ENCODE data around the gene SMG1. TPM values are rescaled to one million over a fixed set of nuclear protein-coding genes. Genes with fewer than 3 reads are reported as not detected.
"Not testable (repeated sequence)": the region's sequence is repeated elsewhere in the genome, so short reads cannot be mapped to it uniquely, and the experiment has no call there.

SMG1 gene
- total and polyA plus RNA-seq, 10 of the 15 experiments (the other 5 are each of a cell fraction or from before 2014, with no cell fraction given): 3.9 to 66.7 (median 37.0) TPM

- POLR2A ChIA-PET: not testable (repeated sequence)
- 0% methylated on average over 3 of the region's 5 CpGs for WGBS (ENCODE audit: insufficient coverage, insufficient replicate concordance, low lambda C conversion rate, missing lambda C conversion rate)
- ATAC-seq: peak; percentile 64
These were observed 163.5 kb downstream of the SMG1 start for GRCh38 chr16:18762713-18763112.

DNA sequence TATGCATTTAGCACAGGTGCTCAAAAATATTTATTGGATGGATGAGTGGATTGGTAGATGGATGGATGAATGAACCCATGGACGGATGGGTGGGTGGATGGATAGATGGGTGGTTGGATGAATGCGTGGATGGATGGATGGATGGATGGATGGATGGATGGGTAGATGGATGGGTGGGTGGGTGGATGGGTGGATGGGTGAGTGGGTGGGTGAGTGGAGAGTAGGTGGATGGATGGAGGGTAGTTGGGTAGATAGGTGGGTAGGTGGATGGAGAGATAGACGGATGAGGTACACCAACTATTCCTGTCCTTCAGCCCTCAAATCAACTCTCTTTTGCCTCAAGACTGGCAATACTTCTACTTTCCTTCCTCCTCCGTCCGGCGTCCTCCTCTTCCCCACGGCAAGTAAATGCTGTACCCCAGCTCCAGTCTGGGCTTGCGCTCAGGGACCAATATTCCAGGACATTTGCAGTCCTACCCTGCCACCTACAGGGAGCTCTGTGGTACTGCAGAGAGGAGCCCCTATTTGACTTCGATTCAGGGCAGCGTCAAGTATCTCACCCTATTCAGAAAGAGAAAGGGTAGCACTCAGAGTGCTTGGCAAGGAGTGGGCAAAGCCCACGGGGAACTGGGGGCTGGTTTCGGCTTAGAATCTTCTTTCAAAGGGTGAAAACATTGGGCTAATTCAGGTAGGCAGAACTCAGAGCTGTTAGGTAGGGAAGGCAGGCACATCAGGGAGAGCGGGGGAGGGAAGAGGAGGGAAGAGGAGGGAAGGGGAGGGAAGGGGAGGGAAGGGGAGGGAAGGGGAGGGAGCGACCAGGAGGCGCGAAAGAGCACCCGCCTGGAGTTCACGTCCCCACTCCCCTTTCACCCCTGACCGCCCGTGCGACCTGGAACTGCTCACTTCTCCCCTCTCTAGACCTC lies 166.3 kb downstream of the SMG1 start:
- H3K36me3 ChIP-seq (ENCODE audit: control insufficient read depth in 2 of 2, insufficient read depth in 2 of 2, low read length in 1 of 2); H3K9me3 ChIP-seq (replicated peaks; ENCODE audit: control insufficient read depth, insufficient read depth, low read length); H3K4me1 ChIP-seq (ENCODE audit: control insufficient read depth, insufficient read depth, low read length); H3K79me2 ChIP-seq (ENCODE audit: control insufficient read depth, insufficient read depth, low read length); BruUV-seq (replicated peaks); H3K4me2 ChIP-seq (ENCODE audit: control insufficient read depth, insufficient read depth); POLR2A ChIA-PET; H3K4me3 ChIP-seq; intact Hi-C loops (cut with micrococcal nuclease; ENCODE audit: unreplicated experiment); H3K27ac ChIP-seq (ENCODE audit: control insufficient read depth, insufficient read depth); H4K20me1 ChIP-seq (ENCODE audit: control insufficient read depth, insufficient read depth); DNase-seq (ENCODE audit: low read depth, low spot score); H3K27me3 ChIP-seq (replicated peaks in 1 of 2; ENCODE audit: control insufficient read depth in 2 of 2, insufficient read depth in 2 of 2, low read length in 1 of 2); H3K9ac ChIP-seq (ENCODE audit: control insufficient read depth, insufficient read depth, low read length): not testable (repeated sequence)
- peak; percentile 94 for FAIRE-seq
- peak overlapping the region; percentile 28; the same call in 1 of the 2 replicates for H2AFZ ChIP-seq (ENCODE audit: control insufficient read depth, low read depth, low read length)
- 29% methylated on average over 12 of the region's 21 CpGs for WGBS (ENCODE audit: insufficient coverage, insufficient replicate concordance, low lambda C conversion rate, missing lambda C conversion rate)
- TF ChIP-seq SMC3 (IDR thresholded peaks at IDR 0.05; ENCODE audit: borderline replicate concordance, low read length) (0 out of 2 replicates have a peak, but pooled peaks have one; percentile 19), CTCF (IDR thresholded peaks at IDR 0.05 in 2 of 3, conservative IDR thresholded peaks at IDR 0.05 in 1 of 3; ENCODE audit: control insufficient read depth in 2 of 3, extremely low read depth in 1 of 3, insufficient read depth in 1 of 3, low read depth in 3 of 3, low read length in 3 of 3) (peak; percentile 34 to 44 (median 41); a peak in 5 of 6 replicates), NR2C1 (IDR thresholded peaks at IDR 0.05) (peak; percentile 32; the same call in 1 of the 2 replicates), RAD21 (IDR thresholded peaks at IDR 0.05; ENCODE audit: insufficient read depth, low read depth, low read length) (peak; percentile 53)
- ChIA-PET RAD21 (ENCODE audit: unreplicated experiment) (interaction anchor here (0.9 kb wide), 2 partner anchors 1202 to 1383 kb away, joined by 3 read pairs; no protein-coding TSS in a partner anchor), CTCF (interaction anchor here (0.5 to 1.1 kb wide), 3 partner anchors 42 to 187 kb away, joined by 3 to 4 read pairs (median 3); partner anchors contain the start of gene ARL6IP1), SMC1A (ENCODE audit: uncharacterized antibody, unreplicated experiment) (interaction anchor here (0.6 kb wide), 1 partner anchor 184 kb away, joined by 3 read pairs; no protein-coding TSS in a partner anchor)
- peak; percentile 73 for ATAC-seq
- in situ Hi-C loops (cut with MboI): loop anchor here (25.0 kb wide), 2 partner anchors 823 to 1198 kb away; no protein-coding TSS in a partner anchor

More at GRCh38 chr16:18762713-18763112, 163.5 kb downstream of the SMG1 start:
- DNase-seq (ENCODE audit: low read depth, low spot score); H3K27me3 ChIP-seq (replicated peaks in 1 of 2; ENCODE audit: control insufficient read depth in 2 of 2, insufficient read depth in 2 of 2, low read length in 1 of 2); H3K9ac ChIP-seq (ENCODE audit: control insufficient read depth, insufficient read depth, low read length); RAD21 ChIA-PET (ENCODE audit: unreplicated experiment); H3K36me3 ChIP-seq (ENCODE audit: control insufficient read depth in 2 of 2, insufficient read depth in 2 of 2, low read length in 1 of 2); H3K4me3 ChIP-seq; H3K27ac ChIP-seq (ENCODE audit: control insufficient read depth, insufficient read depth); intact Hi-C loops (cut with micrococcal nuclease; ENCODE audit: unreplicated experiment); H3K9me3 ChIP-seq (replicated peaks; ENCODE audit: control insufficient read depth, insufficient read depth, low read length); H3K79me2 ChIP-seq (ENCODE audit: control insufficient read depth, insufficient read depth, low read length); H2AFZ ChIP-seq (ENCODE audit: control insufficient read depth, low read depth, low read length); H3K4me2 ChIP-seq (ENCODE audit: control insufficient read depth, insufficient read depth); H4K20me1 ChIP-seq (ENCODE audit: control insufficient read depth, insufficient read depth); BruUV-seq (replicated peaks); SMC1A ChIA-PET (ENCODE audit: uncharacterized antibody, unreplicated experiment); H3K4me1 ChIP-seq (ENCODE audit: control insufficient read depth, insufficient read depth, low read length); CTCF ChIA-PET: not testable (repeated sequence)
- peak; percentile 91 for FAIRE-seq
- in situ Hi-C loops (cut with MboI): loop anchor here (25.0 kb wide), 2 partner anchors 825 to 1200 kb away; no protein-coding TSS in a partner anchor
- peak; percentile 44 for TF ChIP-seq JUNB (IDR thresholded peaks at IDR 0.05)

Data from GM12878 (cell line).